Transverse colon (tissue), 4 donors: ENCODE results near the gene MT1HL1. TPM values are rescaled to one million over a fixed set of nuclear protein-coding genes. Genes with fewer than 3 reads are reported as not detected.

Experiments
- DNase-seq: peaks from one replicate; pipeline ENCODE4 v3.0.0-alpha.2; 2019
- H3K27ac ChIP-seq, 4 donors: fragments of 200-600 bp; sonication (generic); 2 replicates each; pipeline ENCODE4 v1.5.1; 2016 to 2018; ENCODE audit warnings: inconsistent platforms in 4 of 4
- H3K27me3 ChIP-seq: fragments of 200-600 bp; sonication (generic); 2 replicates; pipeline ENCODE4 v1.5.1; 2017; ENCODE audit warnings: inconsistent platforms
- H3K36me3 ChIP-seq, 4 donors: fragments of 200-600 bp; sonication (generic); 2 replicates each; pipeline ENCODE4 v1.5.1; 2017 to 2019; ENCODE audit warnings: inconsistent platforms in 4 of 4
- H3K4me1 ChIP-seq, 4 donors: fragments of 200-600 bp; sonication (generic); 2 replicates each; pipeline ENCODE4 v1.5.1; 2017 to 2020; ENCODE audit warnings: inconsistent platforms in 4 of 4
- H3K4me3 ChIP-seq, 4 donors: fragments of 200-600 bp; sonication (generic); 1 replicate in 1 of 4; 2 replicates in 3 of 4; pipeline versions ENCODE4 v1.5.1 to v1.6.1; 2017 to 2019; ENCODE audit warnings: inconsistent platforms in 4 of 4
- H3K9me3 ChIP-seq, 2 donors: fragments of 200-600 bp; sonication (generic); 2 replicates each; pipeline ENCODE4 v1.5.1; 2017 to 2019; ENCODE audit warnings: inconsistent platforms in 2 of 2
- CTCF ChIP-seq, 5 experiments: fragments of 200-600 bp in 3 of 5; fragments of 450-650 bp in 2 of 5; sonication (generic) in 3 of 5; IDR thresholded peaks; 1 replicate in 2 of 5; 2 replicates in 3 of 5; pipeline ENCODE4 v1.5.1; 2016 to 2017; ENCODE audit warnings: antibody characterized with exemption in 5 of 5, inconsistent platforms in 3 of 5, mild to moderate bottlenecking in 2 of 5, moderate library complexity in 1 of 5
- EP300 ChIP-seq: sonication (generic); formaldehyde crosslinking; IDR thresholded peaks from one replicate; pipeline ENCODE4 v1.6.1; 2017; ENCODE audit warnings: antibody characterized with exemption, low read depth
- POLR2A ChIP-seq: fragments of 450-650 bp; IDR thresholded peaks from one replicate; pipeline ENCODE4 v1.6.1; 2016; ENCODE audit warnings: antibody characterized with exemption, mild to moderate bottlenecking, moderate library complexity
- POLR2AphosphoS5 ChIP-seq, 3 donors: sonication (generic); formaldehyde crosslinking; IDR thresholded peaks; one replicate each; pipeline ENCODE4 v1.6.1; 2016; ENCODE audit warnings: antibody characterized with exemption in 3 of 3
- WGBS, 2 donors: methylation state at CpG; one replicate each; pipeline ENCODE4 v1.1.5; 2018; ENCODE audit warnings: low coverage in 1 of 2; 5-methylcytosine and 5-hydroxymethylcytosine counted together
- in situ Hi-C, 4 donors: fragments of 200-750 bp; cut with MboI; loops; one replicate each; pipeline versions ENCODE4 v1.15.0 to v1.15.1; 2017; ENCODE audit warnings: low sequenced_read_pairs in 3 of 4, low pct_ligation_motif_present in 1 of 4, low pct_unique_long_range_greater_than_20kb in 1 of 4
- intact Hi-C: fragments of 100-400 bp; cut with DNase I; formaldehyde crosslinking; loops from one replicate; pipeline ENCODE4 v1.15.1; 2023; ENCODE audit warnings: low total_unique reads
- total RNA-seq, 4 donors: library from RNA; depleted of rRNA; stranded (reverse); fragments of >200 nt; gene quantifications; one replicate each; pipeline ENCODE4 v1.1.0, GENCODE V29; 2016

Gene MT1HL1
- total RNA-seq, 4 donors from 2014 or later, result not detected

GRCh38 chr1:237045278-237046016 is 41.2 kb upstream of the MT1HL1 start:
- in situ Hi-C loops, result no loop called here
- Histone ChIP-seq H3K9me3 (no peaks in the 10 kb centered on the region), H3K27me3 (peaks cover 62% of the 10 kb centered on the region), H3K4me3 (no peak overlapping the region), H3K36me3 (no peaks in the 10 kb centered on the region), H3K27ac (no peak overlapping the region), H3K4me1 (peaks cover 0 to 17% (median 5%) of the 10 kb centered on the region in 4 donors)
- WGBS, 2 donors, result 29 to 39% methylated on average over 3 of the region's 3 CpGs
- DNase-seq, result no peak
- intact Hi-C loops, result loop anchor here (10.0 kb wide), 1 partner anchor 339 kb away; no protein-coding TSS in a partner anchor
- TF ChIP-seq CTCF (IDR thresholded peaks at IDR 0.05) (no peak), EP300 (no peak), POLR2AphosphoS5 (IDR thresholded peaks at IDR 0.05) (no peak), POLR2A (no peak)

GRCh38 chr1:237043846-237044636 is 39.8 kb upstream of the MT1HL1 start:
- intact Hi-C loops (loop anchor here (10.0 kb wide), 1 partner anchor 341 kb away; no protein-coding TSS in a partner anchor), in situ Hi-C loops (no loop called here)
- Histone ChIP-seq H3K9me3 (no peaks in the 10 kb centered on the region), H3K4me1 (peaks cover 0 to 17% (median 5%) of the 10 kb centered on the region in 4 donors), H3K27ac (no peak overlapping the region), H3K36me3 (no peaks in the 10 kb centered on the region), H3K4me3 (no peak overlapping the region), H3K27me3 (peaks cover 74% of the 10 kb centered on the region)
- DNase-seq, result no peak
- 17 to 29% methylated on average over 8 to 14 of the region's 14 CpGs for WGBS, 2 donors
- TF ChIP-seq EP300 (no peak), CTCF (IDR thresholded peaks at IDR 0.05) (no peak), POLR2AphosphoS5 (IDR thresholded peaks at IDR 0.05) (no peak), POLR2A (no peak)

DNA sequence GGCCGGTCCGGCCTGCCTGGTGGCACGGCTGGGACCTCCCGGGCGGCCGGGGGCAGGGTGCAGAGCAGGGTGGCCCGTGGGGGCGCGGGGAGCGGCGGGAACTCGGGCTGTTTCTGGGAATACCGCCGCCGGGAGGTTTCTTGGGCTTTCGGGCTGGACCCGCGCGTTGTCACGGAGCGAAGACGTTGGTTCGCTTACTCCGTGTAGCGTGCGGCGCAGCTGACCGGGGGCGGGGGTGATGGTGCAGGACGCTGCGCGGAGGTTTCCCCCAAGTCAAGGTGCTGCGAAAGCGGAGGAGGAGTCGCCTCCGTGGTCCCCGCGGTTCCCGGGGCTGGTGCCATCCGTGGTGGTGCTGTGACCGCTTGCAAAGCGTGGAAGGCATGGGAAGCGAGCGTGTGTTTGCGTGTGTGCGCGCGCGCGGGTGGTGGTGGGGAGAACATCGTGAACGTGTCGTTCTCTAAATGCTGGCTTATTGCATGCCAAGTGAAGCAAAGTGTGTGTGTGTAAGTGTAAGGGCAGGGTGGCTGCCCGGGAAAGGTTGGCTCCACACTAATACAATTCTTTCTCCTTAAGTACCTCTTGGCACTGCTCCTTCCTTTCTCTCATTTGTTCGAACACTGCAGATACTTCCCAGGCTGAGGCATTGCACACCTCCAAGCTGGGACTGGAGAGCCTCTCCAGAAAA is 38.8 kb upstream of the MT1HL1 start:
- H3K4me3 ChIP-seq, result peak overlapping the region in 3 of 4 donors; percentile 35 to 50 (median 46)
- no peak for TF ChIP-seq POLR2AphosphoS5 (IDR thresholded peaks at IDR 0.05)
- TF ChIP-seq CTCF (IDR thresholded peaks at IDR 0.05), result no peak
- no peak for TF ChIP-seq POLR2A
- TF ChIP-seq EP300, result no peak
- intact Hi-C loops (loop anchor here (10.0 kb wide), 1 partner anchor 342 kb away; no protein-coding TSS in a partner anchor), in situ Hi-C loops (no loop called here)
- no peak for DNase-seq
- H3K4me1 ChIP-seq, result peaks cover 0 to 17% (median 5%) of the 10 kb centered on the region in 4 donors
- no peaks in the 10 kb centered on the region for H3K9me3 ChIP-seq
- H3K36me3 ChIP-seq, result no peaks in the 10 kb centered on the region
- 0 to 15% methylated on average over 4 to 26 of the region's 55 CpGs for WGBS, 2 donors
- peak overlapping the region; percentile 50 to 78 (median 69) for H3K27ac ChIP-seq
- peaks cover 74% of the 10 kb centered on the region for H3K27me3 ChIP-seq
